ENCODE measurements around the gene PCDHGC4. TPM values are rescaled to one million over a fixed set of nuclear protein-coding genes. Genes with fewer than 3 reads are reported as not detected.

Gene PCDHGC4
- total RNA-seq, 6 donors from 2014 or later, result 0.69 to 24.7 (median 1.8) TPM

GRCh38 chr5:141515946-141516671 is 31.3 kb downstream of the PCDHGC4 start:
- 84 to 93% methylated on average over 4 of the region's 4 CpGs for WGBS, 2 donors
- H3K4me3 ChIP-seq, result no peak overlapping the region
- ATAC-seq (ENCODE audit: low FRiP score in 2 of 2) (no peak), DNase-seq (no peak)
- no peak for TF ChIP-seq CTCF (IDR thresholded peaks at IDR 0.05)
- no peak for TF ChIP-seq POLR2AphosphoS5 (IDR thresholded peaks at IDR 0.05)
- no peaks in the 10 kb centered on the region for H3K27me3 ChIP-seq
- peaks cover 59 to 77% (median 68%) of the 10 kb centered on the region in 4 donors for H3K4me1 ChIP-seq
- H3K36me3 ChIP-seq, result peaks cover 2 to 63% (median 23%) of the 10 kb centered on the region in 4 donors
- H3K9me3 ChIP-seq, result no peaks in the 10 kb centered on the region
- H3K27ac ChIP-seq, result peak overlapping the region in 3 of 4 donors; percentile 57 to 92 (median 91)

- H3K36me3 ChIP-seq, result peaks cover 2 to 58% (median 23%) of the 10 kb centered on the region in 4 donors
Measured at GRCh38 chr5:141516672-141517025, 31.8 kb downstream of the PCDHGC4 start.

GRCh38 chr5:141517312-141517711 is 32.5 kb downstream of the PCDHGC4 start:
- ATAC-seq (ENCODE audit: low FRiP score in 2 of 2) (no peak), DNase-seq (no peak)
- H3K4me1 ChIP-seq, result peaks cover 68 to 89% (median 78%) of the 10 kb centered on the region in 4 donors
- H3K27ac ChIP-seq, result peak overlapping the region in 3 of 4 donors; percentile 49 to 92 (median 57)
- WGBS, 2 donors, result 77 to 83% methylated on average over 8 of the region's 8 CpGs
- H3K4me3 ChIP-seq, result no peak overlapping the region
- H3K36me3 ChIP-seq, result peaks cover 2 to 58% (median 25%) of the 10 kb centered on the region in 4 donors
- H3K27me3 ChIP-seq, result no peaks in the 10 kb centered on the region
- no peaks in the 10 kb centered on the region for H3K9me3 ChIP-seq
- TF ChIP-seq POLR2A (IDR thresholded peaks at IDR 0.05) (no peak), POLR2AphosphoS5 (IDR thresholded peaks at IDR 0.05) (no peak), EP300 (IDR thresholded peaks at IDR 0.05) (no peak), CTCF (IDR thresholded peaks at IDR 0.05) (no peak)

More at GRCh38 chr5:141516672-141517025, 31.8 kb downstream of the PCDHGC4 start:
- 84 to 90% methylated on average over 3 to 8 of the region's 8 CpGs for WGBS, 2 donors
- Histone ChIP-seq H3K27me3 (no peaks in the 10 kb centered on the region), H3K27ac (peak overlapping the region in 3 of 4 donors; percentile 57 to 92 (median 91)), H3K4me3 (no peak overlapping the region), H3K4me1 (peaks cover 64 to 83% (median 74%) of the 10 kb centered on the region in 4 donors), H3K9me3 (no peaks in the 10 kb centered on the region)
- no peak for TF ChIP-seq POLR2A (IDR thresholded peaks at IDR 0.05)
- no peak for TF ChIP-seq CTCF (IDR thresholded peaks at IDR 0.05)
- no peak for TF ChIP-seq EP300 (IDR thresholded peaks at IDR 0.05)
- no peak for TF ChIP-seq POLR2AphosphoS5 (IDR thresholded peaks at IDR 0.05)
- DNase-seq (peak in 1 of 2 donors; percentile 60), ATAC-seq (ENCODE audit: low FRiP score in 2 of 2) (no peak)

- WGBS, 2 donors, result 83 to 88% methylated on average over 11 of the region's 11 CpGs
- no peaks in the 10 kb centered on the region for H3K9me3 ChIP-seq
- H3K27ac ChIP-seq, result peak overlapping the region; percentile 12 to 92 (median 49)
- H3K4me1 ChIP-seq, result peaks cover 62 to 94% (median 80%) of the 10 kb centered on the region in 4 donors
- no peak for ATAC-seq (ENCODE audit: low FRiP score in 2 of 2)
- no peak for DNase-seq
- H3K4me3 ChIP-seq, result no peak overlapping the region
- no peaks in the 10 kb centered on the region for H3K27me3 ChIP-seq
- no peak for TF ChIP-seq POLR2A (IDR thresholded peaks at IDR 0.05)
- peak; percentile 53 to 54 for TF ChIP-seq POLR2AphosphoS5 (IDR thresholded peaks at IDR 0.05)
- peaks cover 2 to 65% (median 28%) of the 10 kb centered on the region in 4 donors for H3K36me3 ChIP-seq
Measured at GRCh38 chr5:141517880-141518617, 33.2 kb downstream of the PCDHGC4 start.

- H3K4me1 ChIP-seq, result peaks cover 56 to 89% (median 78%) of the 10 kb centered on the region in 4 donors
- WGBS, 2 donors, result 100% methylated on average over 1 of the region's 1 CpG; no CpG with 5 or more reads in 1 of the 2 donors
- TF ChIP-seq POLR2A (IDR thresholded peaks at IDR 0.05) (no peak), EP300 (IDR thresholded peaks at IDR 0.05) (no peak), CTCF (IDR thresholded peaks at IDR 0.05) (no peak), POLR2AphosphoS5 (IDR thresholded peaks at IDR 0.05) (no peak)
Measured at GRCh38 chr5:141518618-141519015, 33.8 kb downstream of the PCDHGC4 start.

More at GRCh38 chr5:141518618-141519015, 33.8 kb downstream of the PCDHGC4 start:
- no peak for ATAC-seq (ENCODE audit: low FRiP score in 2 of 2)
- no peak for DNase-seq
- Histone ChIP-seq H3K27me3 (no peaks in the 10 kb centered on the region), H3K36me3 (peaks cover 2 to 71% (median 30%) of the 10 kb centered on the region in 4 donors), H3K27ac (peak overlapping the region; percentile 12 to 81 (median 49)), H3K4me3 (no peak overlapping the region), H3K9me3 (no peaks in the 10 kb centered on the region)

All from upper lobe of left lung (tissue), 6 donors.